Mesenteric fat pad (tissue), 1 donor: ENCODE data around the gene HECA. TPM values are rescaled to one million over a fixed set of nuclear protein-coding genes. Genes with fewer than 3 reads are reported as not detected.

Experiments used
- DNase-seq: peaks from one replicate; pipeline ENCODE4 v3.0.0-alpha.2; 2020; ENCODE audit warnings: low spot score
- total RNA-seq: library from RNA; stranded (reverse); fragmentation: NEBNext Ultra II Directional; extraction: Animal tissue kit (Norgen Biotek cat#: 25700); gene quantifications from one replicate; pipeline ENCODE4 v1.2.1, GENCODE V29; 2021
- donor health status: DM: yes; HTN: yes; CAD: no.

The HECA gene
- total RNA-seq, 1 donor from 2014 or later = 33.6 TPM

GRCh38 chr6:139159016-139159415 lies 24.1 kb downstream of the HECA start:
- no peak for DNase-seq

GRCh38 chr6:139161169-139161568 lies 26.3 kb downstream of the HECA start:
- DNase-seq = no peak

GRCh38 chr6:139161817-139162284 lies 27.0 kb downstream of the HECA start:
- DNase-seq = no peak

- DNase-seq = no peak
Measured at GRCh38 chr6:139164001-139164400, 29.1 kb downstream of the HECA start.

DNA sequence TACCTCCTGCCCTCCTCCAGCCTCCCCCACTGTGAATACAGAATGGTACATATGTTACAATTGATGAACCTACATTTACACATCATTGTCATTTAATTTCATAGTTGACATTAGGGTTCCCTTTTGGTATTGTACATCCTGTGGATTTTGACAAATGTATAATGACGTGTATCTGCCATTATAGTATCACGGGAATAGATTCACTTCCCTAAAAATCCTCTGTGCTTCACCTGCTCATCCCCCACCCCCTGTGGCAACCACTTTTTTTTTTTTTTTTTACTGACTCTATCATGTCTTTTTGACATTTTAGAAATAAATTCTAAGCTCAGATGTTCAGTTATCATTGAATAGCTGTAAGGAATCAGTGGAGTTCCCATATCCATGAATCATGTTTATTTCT lies 30.4 kb downstream of the HECA start:
- DNase-seq = no peak

DNA sequence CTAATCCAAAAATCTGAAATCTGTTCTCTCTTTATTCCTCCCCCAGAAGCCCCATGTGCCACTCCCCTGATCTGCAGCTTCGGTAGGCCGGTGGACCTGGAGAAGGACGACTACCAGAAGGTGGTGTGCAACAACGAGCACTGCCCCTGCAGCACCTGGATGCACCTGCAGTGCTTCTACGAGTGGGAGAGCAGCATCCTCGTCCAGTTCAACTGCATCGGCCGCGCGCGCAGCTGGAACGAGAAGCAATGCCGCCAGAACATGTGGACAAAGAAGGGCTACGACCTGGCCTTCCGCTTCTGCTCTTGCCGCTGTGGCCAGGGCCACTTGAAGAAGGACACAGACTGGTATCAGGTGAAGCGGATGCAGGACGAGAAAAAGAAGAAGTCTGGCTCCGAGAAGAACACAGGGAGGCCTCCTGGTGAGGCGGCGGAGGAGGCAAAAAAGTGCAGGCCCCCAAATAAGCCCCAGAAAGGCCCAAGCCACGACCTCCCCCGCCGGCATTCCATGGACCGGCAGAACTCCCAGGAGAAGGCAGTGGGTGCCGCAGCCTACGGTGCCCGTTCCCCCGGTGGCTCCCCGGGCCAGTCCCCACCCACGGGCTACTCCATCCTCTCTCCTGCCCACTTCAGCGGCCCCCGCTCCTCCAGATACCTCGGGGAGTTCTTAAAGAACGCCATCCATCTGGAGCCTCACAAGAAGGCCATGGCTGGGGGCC lies 31.5 kb downstream of the HECA start:
- no peak for DNase-seq

GRCh38 chr6:139166956-139167313 lies 32.1 kb downstream of the HECA start:
- DNase-seq = no peak

GRCh38 chr6:139172151-139172550 lies 37.3 kb downstream of the HECA start:
- DNase-seq = no peak

- no peak for DNase-seq
Measured at GRCh38 chr6:139172567-139172966, 37.7 kb downstream of the HECA start.

DNA sequence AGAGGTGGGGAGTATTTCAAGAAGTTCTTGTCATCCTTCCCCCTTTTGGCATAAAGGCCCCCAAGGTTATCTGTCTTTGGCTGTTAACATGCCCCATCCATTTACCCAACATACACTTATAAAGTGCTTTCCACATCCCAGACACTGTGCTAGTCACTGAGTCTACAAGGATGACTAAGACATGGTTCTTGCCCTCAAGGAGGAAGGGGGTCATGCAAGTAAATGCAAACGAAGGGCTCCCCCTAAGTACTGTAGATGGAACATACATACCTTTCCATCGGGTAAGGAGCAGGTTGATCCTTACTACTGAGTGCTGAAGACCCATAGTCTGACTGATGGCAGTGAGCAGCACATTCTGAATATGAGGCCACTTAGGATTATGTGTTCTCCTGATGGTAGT lies 38.3 kb downstream of the HECA start:
- no peak for DNase-seq

DNA sequence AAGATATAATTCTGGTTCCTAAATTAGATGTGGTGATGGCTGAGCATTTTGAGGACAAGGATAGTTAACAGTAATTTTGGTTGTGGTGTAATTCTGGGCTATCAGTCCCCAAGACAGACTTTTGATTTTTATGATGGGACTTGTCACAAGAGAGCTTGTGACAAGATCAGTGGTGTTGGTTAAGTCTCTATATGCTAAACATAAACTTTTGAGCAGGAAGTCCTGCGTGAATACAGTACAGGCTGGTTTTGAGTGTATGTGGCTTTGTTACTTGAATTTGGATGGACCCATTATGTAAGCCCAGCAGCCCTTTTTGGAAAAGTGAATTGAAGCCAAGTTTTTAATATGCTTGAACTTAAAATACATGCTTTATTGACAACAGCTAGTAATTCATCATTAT lies 38.9 kb downstream of the HECA start:
- DNase-seq = no peak

DNA sequence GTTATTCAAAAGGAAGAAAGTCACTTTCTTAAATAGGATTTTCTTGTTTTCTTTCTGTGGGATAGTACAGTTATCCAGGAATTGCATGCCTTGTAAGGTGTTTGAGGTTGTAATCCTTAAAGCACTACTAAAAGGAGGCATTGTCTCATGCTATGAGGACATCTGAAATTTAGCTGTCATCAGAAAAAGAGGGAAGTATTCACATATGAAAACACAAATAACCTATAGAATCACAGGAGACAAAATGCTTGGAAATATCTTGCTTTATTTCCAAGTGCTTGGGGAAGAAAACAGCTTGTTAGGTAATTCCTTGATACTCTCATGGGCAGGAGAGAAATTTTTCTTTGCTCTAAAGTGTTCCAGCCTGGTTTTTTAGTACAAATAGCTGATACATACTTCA lies 40.1 kb downstream of the HECA start:
- DNase-seq = no peak

DNA sequence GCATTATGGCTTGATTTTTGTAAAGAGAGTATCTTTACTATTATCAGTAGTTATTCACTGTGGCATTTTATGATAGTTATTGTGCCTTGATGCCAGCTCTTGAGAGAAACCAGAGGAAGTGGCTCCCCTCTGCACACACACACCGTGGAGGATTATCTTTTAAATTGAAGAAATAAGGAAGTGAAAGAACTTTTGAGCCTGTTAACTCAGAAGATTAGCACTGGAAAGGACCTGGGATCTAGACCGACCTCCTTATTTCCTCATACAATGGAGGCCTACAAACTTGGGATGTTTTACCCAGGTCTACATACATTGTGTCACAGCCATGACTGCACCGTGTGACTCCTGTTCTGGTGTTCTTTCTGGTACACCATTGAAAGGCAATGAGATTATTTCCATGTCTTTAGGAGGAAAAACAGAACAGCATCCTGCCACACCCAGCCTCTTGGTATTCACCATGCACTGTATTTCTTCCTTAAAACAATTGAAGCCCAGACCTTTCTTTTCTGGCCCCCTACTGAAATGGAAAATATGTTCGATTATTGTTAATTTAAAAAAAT lies 40.6 kb downstream of the HECA start:
- DNase-seq = no peak

DNA sequence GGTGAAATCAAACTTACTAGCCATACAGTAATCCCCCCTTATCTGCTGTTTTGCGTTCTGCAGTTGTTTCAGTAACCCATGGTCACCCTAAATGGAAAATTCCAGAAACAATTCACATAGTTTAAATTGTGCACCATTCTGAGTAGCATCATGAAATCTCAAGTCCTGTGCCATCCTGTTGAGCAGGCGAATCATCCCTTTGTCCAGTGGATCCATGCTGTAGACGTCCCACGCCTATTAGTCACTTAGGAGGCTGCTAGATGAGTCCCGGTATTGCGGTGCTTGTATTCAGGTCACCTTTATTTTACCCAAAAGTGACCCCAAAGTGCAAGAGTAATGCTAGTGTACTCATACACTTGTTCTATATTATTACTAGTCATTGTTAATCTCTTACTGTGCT lies 46.4 kb downstream of the HECA start:
- no peak for DNase-seq

DNA sequence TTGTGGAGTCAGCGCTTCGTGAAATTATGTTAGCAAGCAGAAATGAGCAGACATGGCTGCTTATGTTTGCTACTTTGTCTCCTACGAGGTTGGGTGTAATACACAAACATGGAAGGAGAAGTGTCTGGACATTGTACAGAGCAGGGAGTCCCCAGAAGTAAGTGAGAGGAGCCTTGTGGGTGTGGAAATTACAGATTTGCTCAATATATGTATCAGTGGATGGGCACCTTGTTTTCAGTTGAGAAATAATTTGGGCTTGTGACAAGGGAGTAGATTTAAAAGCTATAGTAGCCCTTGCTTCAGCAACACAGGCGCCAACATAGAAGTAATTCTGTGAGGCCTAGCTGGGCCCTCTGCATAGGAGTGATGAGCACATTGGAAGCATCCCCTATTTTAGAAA lies 49.2 kb downstream of the HECA start:
- DNase-seq = no peak

DNA sequence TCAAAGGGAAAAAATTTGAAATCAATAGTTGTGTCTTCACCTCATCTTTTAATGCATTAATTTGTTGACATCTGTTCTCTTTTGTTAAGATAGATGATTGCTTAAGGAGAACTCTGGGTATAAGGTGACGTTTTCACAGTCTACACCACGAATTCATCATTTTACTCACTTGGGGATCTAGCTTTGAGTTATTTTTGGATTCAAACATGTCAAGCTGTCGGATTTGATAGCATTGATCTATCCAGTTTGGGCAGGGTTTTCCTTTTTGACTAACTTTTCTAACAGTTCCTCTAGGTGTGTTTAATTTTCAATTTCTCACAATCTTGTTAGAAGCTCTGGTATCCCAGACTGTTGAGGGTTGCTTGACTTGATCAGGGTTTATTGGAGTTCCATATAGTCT lies 49.6 kb downstream of the HECA start:
- DNase-seq = no peak

GRCh38 chr6:139186242-139186641 lies 51.4 kb downstream of the HECA start:
- DNase-seq = no peak

- DNase-seq = no peak
Measured at GRCh38 chr6:139186692-139187091, 51.8 kb downstream of the HECA start.

- no peak for DNase-seq
Measured at GRCh38 chr6:139187489-139187888, 52.6 kb downstream of the HECA start.

DNA sequence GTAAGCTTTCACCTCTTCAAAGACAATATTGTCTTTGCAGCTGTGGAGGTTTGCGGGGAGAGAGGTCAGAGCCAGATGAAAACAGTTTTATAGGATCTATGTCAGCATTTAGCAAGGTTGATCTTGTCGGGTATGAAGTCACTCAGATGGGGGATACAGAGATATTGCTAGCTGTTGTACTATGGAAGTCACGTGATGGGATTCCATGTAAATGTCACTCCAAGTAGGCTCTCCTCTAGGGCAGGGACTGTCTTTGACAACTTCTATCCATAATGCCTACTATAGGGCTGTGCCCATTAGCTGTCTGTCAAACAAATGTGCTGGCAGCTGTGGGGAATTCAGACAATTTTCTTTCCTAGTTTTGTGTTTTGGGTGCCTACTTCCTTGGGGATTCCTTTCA lies 54.8 kb downstream of the HECA start:
- no peak for DNase-seq

DNA sequence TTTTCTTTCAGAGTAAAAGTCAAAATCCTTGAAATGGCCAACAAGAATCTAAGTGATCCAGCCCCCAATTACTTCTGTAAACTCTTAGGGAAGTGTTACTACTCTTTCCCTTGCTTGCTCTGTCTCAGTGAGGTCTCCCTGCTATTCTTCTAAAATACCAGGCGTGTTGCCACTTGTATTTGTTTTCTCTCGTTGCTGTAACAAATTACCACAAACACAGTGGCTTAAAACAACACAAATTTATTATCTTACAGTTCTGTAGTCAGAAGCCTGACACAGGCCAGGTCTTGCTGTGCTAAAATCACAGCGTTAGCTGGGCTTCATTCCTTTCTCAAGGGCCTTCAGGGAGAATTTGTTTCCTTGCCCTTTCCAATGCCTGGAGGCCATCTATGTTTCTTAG lies 59.9 kb downstream of the HECA start:
- no peak for DNase-seq

GRCh38 chr6:139198529-139199288 lies 63.8 kb downstream of the HECA start:
- DNase-seq = no peak

GRCh38 chr6:139201378-139201777 lies 66.5 kb downstream of the HECA start:
- DNase-seq = no peak
